GM18861 (cell line): ENCODE measurements around the gene UMOD.

Experiments used
- ATAC-seq: cut with Tn5 transposase; IDR thresholded peaks from one replicate; pipeline ENCODE4 v1.9.1; 2021; ENCODE audit not compliant: unreplicated experiment

The UMOD gene

DNA sequence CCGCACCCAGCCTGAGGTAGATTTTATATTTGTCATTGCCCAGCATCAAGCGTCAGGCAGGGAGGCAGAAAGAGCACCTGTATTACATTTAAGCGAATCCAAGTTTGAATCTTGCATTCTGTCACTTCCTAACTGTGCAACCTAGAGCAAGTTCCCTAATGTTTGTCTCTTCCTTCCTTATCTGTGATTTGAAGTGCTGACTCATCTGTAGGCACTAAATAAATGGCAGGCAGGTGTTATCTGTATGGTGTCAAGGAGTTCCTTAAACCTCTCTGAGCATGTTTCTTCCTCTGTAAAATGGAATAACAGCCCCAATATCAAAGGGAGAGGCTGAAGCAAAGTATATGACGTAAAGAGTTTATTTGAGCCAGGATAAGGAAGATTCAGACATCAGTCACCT is 49.5 kb downstream of the UMOD start:
- ATAC-seq: no peak

DNA sequence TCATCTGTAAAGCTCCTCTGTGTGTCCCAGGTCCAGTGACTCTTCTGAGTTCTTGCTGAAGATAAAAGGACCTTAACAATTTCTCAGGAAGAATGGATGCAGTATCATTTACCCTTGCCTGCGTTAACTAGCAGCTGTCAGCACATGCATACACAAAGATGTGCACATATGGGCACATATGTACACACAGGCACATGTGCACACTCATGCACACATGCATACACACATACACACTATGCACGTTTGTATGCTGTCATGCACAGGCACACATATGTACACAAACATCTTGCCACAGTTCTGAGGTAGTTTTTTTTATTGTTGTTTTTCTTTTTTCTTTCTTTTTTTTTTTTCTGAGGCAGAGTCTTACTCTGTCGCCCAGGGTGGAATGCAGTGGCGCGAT is 50.1 kb downstream of the UMOD start:
- ATAC-seq: no peak

DNA sequence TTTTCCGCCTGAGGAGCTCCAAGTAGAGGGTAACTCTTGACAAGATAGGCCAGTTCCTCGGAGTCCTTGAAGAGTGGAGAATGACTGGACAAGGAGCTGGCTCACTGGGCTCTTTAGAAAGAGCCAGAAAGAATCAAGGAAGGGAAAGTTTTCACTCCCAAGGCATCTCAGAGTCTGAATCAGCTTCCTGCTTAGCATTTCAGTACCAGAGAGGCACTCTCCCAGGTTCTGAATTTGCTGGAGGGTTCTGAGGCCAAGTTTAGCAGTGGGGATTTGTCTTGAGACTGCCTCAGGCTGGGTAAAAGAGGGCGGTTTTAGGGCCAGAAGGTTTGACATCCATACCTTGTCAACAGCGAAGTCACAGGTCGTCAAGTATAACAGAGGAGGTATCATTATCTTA is 50.7 kb downstream of the UMOD start:
- no peak for ATAC-seq

DNA sequence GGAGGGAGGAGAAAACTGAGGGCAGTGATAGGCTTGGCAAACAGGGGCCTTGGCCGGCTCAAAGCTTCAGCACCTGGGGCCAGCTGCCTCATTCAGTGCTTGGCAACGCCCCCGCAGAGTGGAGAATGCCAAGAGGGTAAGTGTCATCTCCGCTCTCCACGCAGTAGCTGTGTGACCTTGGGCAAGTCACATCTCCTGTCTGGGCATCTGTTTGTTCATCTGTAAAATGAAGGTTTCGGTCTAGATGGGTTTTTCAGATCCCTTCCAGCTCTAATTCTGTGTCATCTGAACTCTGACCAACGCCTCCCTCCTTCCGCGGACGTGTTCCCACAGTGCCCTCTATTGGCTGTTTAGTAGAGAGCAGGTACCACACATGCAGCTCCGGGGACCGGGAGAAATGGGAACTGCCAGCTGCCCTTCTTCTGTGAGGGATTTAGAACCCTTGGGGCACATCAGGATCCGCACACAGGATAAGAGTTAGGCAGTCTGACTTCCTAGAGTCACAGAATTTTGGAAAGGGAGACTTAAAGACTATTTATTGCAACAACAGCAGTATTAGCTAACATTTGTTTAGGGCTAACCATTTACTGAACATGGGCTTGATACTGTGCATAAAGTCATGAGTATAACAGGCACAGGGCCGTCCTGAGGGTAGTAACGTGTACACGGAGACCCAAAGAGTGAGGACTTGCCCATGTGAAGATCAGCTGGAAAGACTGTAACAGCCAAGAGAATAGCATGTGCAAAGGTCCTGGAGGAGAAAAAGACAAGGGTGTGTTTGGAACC is 52.0 kb downstream of the UMOD start:
- ATAC-seq: no peak

DNA sequence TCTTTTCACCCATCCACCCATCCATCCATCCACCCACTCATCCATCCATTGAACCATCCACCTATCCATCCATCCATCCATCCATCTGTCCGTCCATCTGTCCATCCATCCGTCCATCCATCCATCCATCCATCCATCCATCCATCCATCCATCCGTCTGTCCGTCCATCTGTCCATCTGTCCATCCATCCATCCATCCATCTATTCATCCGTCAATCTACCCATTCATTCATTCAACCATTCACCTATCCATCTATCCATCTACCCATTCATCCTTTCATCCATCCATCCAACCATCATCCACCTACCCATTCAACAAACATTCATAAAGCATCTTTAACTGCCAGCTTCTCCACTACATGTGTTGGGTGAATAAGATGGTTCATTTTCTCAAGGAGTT is 54.1 kb downstream of the UMOD start:
- no peak for ATAC-seq

DNA sequence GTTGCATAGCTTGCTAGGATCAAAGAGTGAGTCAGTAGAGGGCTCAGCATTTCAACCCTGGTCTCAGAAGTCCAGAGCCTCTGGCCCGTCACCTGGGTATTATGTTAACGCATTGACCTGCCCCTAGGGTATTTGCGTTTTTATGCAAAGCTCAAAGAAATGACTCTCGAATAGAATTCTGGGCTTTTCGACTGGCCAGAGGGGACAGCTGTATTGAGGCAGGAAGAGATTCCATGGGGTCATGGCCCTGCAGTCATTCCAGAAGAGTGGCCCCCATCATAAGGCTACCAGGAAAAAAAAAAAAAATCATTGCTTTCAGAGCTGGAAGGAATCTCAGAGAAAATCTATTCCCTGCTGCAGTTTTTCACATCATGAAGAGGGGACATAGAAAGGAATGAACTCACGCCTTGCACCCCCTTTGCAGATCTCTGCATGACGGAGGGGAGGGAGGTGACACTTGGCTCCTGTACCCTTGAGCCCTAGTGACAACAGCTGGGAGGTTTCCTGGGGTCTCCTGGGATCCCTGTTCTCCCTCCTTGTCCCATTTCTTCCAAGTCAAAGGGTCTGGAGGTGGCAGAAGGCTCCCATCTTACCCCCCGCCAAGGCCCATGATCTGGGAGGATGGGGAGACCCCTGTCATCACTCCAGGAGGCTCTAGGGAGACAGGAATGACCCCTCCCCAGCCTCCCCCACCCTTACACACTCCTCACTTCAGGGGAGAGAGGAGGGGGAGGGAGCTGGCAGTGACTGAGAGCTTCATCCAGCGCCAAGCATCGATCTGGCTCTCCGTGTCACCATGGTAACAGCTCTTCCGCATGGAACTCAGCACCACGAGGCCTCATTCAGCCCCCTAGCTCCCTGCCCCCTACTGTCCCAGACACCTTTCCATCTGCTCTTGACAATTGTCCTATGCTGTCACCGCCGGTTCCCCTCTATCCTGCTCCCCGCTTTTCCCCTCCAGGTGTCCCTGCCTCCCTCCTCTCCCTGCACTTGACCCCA is 61.0 kb downstream of the UMOD start:
- ATAC-seq: no peak

DNA sequence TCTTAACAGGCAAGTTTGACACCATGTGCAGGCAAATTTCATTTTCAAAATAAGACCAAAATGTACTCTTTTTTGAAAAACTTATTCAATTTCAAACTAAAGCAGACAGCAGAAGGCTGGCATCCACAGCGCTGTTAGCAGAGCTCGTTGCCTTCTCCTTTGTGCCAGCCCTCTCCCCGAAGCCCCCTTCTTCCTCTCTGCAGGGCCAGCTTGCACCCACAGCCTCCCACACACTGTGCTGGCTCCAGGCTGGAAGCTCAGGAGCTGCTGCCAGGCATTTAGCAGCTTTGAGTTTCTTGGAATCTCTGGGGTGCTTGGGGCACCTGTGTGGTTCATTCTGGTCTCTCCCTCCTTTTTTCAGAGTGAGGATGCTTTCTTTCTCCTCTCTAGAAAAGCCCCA is 62.9 kb downstream of the UMOD start:
- no peak for ATAC-seq

DNA sequence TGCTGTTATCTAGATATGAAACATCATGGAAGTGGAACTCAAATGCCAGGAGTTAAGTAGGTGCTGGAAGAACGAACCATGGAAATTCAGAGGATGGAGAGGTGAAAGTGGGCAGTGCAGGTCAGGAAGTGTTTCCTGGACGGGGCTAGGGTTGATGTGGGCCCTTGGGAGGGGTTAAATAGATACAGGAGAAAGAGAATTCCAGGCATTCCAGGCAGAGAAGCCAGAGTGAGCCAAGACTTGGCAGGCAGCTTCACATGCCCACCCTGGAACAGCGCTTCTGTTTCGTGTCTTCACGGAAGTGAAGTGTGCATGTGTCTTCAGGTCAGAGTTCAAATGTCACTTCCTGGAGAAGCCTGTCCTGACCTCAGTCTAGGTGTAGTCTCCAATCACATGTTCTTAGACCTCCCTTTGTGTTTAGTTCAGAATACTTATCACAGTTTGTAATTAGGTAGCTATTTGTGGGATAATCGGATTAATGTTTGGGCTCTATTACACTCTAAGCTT is 66.5 kb downstream of the UMOD start:
- no peak for ATAC-seq
